Measurements from ENCODE around the gene PRR5L.

DNA sequence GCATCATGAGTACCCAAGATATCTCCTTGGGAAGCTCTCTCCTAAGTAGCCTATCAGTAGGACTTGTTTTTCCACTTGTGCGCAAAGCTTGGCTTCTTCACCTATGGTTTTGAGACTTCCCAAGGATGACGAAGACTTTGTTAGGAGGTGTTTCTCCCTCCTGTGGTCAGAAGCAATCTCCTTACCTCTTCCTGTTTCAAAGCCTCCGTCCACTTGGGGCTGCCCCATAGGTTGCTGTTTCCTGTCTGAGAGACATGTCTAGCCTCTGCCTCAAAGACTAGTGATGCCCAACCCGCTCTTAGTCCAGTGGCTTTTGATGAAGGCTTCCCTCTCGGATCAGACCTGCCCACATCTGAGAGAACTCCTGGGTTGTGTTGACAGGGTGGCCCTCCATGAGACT is 121.1 kb downstream of the PRR5L start:
- TF ChIP-seq CTCF (IDR thresholded peaks at IDR 0.05) = no peak
- no peak for TF ChIP-seq EZH2 (IDR thresholded peaks at IDR 0.05; ENCODE audit: borderline replicate concordance, insufficient read depth, low read depth, low read length, poor library complexity, severe bottlenecking)
